Measurements from ENCODE around the gene TMEM44. TPM values are rescaled to one million over a fixed set of nuclear protein-coding genes. Genes with fewer than 3 reads are reported as not detected.

The TMEM44 gene
- total RNA-seq, 2 donors from 2014 or later: 40.1 to 43.2 TPM

DNA sequence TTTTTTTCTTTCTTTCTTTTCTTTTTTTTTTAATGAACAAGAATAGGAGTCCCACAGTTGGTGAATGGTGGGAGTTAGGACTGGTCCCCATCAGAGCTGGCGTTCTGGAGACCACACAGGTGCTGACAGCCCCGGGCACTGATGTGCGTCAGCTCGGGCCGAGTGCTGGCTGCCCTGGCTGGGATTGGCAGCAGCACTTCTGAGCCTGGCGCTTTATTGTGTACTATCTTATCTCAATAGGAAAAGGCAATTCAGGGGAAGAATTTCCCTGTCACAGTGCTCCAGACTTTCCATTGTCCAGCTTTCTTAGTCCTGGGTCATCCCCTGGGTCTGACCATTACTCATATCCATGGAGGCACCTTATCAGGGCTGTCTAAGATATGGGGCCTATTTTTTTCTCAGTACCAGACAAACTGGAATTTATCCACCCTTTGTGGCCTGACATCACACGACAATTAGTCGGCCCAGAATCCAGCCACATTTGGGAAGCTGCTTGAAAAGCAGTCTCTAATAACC, 54.1 kb downstream of the TMEM44 start:
- Histone ChIP-seq H3K9ac (ENCODE audit: low read depth in 2 of 2, low read length in 2 of 2) (no peak overlapping the region), H3K36me3 (no peaks in the 10 kb centered on the region), H3K27ac (no peak overlapping the region), H3K4me3 (no peak overlapping the region), H3K4me1 (no peaks in the 10 kb centered on the region), H3K9me3 (no peaks in the 10 kb centered on the region), H3K27me3 (no peaks in the 10 kb centered on the region)
- intact Hi-C loops (cut with DNase I): loop anchor here (10.0 kb wide), 1 partner anchor 244 kb away; no protein-coding TSS in a partner anchor
- TF ChIP-seq, protein P1, sequence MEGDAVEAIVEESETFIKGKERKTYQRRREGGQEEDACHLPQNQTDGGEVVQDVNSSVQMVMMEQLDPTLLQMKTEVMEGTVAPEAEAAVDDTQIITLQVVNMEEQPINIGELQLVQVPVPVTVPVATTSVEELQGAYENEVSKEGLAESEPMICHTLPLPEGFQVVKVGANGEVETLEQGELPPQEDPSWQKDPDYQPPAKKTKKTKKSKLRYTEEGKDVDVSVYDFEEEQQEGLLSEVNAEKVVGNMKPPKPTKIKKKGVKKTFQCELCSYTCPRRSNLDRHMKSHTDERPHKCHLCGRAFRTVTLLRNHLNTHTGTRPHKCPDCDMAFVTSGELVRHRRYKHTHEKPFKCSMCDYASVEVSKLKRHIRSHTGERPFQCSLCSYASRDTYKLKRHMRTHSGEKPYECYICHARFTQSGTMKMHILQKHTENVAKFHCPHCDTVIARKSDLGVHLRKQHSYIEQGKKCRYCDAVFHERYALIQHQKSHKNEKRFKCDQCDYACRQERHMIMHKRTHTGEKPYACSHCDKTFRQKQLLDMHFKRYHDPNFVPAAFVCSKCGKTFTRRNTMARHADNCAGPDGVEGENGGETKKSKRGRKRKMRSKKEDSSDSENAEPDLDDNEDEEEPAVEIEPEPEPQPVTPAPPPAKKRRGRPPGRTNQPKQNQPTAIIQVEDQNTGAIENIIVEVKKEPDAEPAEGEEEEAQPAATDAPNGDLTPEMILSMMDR (IDR thresholded peaks at IDR 0.05): no peak
- DNase-seq: no peak

DNA sequence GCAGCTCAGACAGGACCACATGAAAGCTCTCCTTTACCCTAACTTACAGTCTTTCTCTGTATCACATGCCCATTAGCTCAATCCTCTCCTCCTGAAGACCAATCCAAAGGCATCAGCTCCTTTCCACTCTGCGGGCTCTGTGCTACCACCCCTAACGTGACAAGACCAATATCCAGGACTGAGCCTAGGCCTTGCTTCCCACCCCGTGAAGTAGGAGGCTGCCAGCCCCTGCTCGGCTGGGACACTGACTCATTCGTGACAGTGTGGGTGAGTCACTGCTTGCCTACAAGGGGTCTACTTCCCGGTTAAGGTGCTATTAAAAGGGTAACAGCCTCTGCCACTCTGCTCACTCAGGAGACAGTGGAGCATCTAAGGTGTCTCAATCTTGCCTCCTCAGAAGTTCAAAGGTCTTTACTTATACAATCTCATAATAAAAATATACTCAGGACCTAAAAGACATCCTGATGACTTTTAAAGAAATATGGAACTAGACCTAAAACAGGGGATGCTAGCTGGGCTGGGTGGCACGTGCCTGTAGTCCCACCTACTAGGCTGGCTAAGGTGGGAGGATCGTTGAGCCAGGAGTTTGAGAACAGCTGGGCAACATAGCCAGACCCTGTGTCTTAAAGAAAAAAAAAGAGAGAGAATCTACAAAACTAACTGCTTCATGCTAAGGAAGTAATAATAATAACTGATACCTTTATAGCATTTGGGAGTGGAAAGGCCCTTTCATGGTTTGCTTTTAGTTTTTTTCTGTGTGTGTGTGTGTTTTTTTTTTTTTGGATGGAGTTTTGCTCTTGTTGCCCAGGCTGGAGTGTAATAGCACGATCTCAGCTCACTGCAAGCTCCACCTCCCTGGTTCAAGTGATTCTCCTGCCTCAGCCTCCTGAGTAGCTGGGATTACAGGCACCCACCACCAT, 55.0 kb downstream of the TMEM44 start:
- Histone ChIP-seq H3K4me1 (no peaks in the 10 kb centered on the region), H3K36me3 (no peaks in the 10 kb centered on the region), H3K4me3 (no peak overlapping the region), H3K9ac (ENCODE audit: low read depth in 2 of 2, low read length in 2 of 2) (no peak overlapping the region), H3K27me3 (no peaks in the 10 kb centered on the region), H3K9me3 (no peaks in the 10 kb centered on the region), H3K27ac (no peak overlapping the region)
- TF ChIP-seq, protein P1 (IDR thresholded peaks at IDR 0.05): no peak
- intact Hi-C loops (cut with DNase I): loop anchor here (10.0 kb wide), 1 partner anchor 243 kb away; no protein-coding TSS in a partner anchor
- DNase-seq: no peak

DNA sequence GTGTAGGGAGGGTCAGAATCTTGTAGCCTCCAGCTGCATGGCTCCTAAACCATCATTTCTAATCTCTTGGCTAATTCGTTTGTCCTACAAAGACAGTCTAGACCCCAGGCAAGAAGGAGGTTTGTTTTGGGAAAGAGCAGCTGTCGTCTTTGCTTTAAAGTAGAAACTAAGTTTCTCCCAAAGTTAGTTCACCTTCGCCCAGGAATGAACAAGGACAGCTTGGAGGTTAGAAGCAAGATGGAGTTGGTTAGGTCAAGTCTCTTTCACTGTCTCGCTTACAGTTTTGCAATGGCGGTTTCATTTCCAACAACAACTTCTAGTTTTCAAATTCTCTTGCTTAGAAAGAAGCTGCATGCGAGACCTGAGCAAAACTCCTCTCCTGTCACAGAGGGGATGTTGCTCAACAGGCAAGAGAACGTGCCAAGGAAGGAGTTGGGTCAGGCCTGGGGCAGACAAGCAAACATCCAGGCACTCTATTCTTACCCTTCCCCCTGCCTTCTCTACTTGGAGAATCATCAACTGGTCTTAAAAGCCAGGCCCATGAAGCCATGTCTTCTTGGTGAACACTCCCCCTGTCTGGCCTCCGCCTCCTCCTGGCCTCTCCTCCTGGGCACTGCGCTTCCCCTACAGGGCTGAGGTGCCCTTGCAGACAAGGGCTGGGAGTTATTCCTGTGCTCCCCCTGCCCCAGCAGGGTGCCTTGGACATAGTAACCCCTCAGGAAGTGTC, 57.6 kb downstream of the TMEM44 start:
- Histone ChIP-seq H3K9ac (ENCODE audit: low read depth in 2 of 2, low read length in 2 of 2) (no peak overlapping the region), H3K27me3 (no peaks in the 10 kb centered on the region), H3K27ac (no peak overlapping the region), H3K4me3 (no peak overlapping the region), H3K9me3 (no peaks in the 10 kb centered on the region), H3K36me3 (no peaks in the 10 kb centered on the region), H3K4me1 (no peaks in the 10 kb centered on the region)
- TF ChIP-seq, protein P1 (IDR thresholded peaks at IDR 0.05): no peak
- intact Hi-C loops (cut with DNase I): loop anchor here (10.0 kb wide), 1 partner anchor 241 kb away; no protein-coding TSS in a partner anchor
- no peak for DNase-seq

DNA sequence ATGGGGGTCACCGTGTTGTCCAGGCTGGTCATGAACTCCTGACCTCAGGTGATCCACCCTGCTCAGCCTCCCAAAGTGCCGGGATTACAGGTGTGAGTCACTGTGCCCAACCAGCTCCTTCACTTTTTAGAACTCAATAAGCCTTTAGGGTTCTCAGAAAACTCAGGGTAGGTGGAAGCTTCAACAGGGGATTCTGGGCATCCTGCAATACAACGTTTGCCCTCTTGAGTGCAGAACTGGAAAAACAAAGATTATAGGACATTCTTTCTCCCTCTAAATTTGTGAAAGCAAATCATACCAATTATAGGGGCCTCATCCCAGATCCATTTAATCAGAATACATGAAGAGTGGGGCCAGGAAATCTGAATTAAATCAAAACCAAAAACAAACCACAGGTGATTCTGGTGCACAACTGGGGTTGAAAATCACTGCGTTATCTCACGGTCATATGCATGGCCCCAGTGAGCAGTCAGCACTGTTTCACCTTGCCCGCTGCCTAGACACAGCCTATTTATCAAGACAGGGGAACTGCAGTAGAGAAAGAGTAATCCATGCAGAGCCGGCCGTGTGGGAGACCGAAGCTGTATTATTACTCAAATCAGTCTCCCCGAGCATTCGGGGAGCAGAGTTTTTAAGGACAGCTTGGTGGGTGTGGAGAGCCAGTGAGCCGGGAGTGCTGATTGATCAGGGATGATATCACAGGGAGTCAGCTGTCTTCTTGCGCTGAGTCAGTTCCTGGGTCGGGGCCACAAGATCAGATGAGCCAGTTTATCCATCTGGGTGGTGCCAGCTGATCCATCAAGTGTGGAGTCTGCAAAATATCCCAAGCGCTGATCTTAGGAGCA, 58.4 kb downstream of the TMEM44 start:
- Histone ChIP-seq H3K4me1 (no peaks in the 10 kb centered on the region), H3K4me3 (no peak overlapping the region), H3K27ac (no peak overlapping the region), H3K27me3 (no peaks in the 10 kb centered on the region), H3K9me3 (no peaks in the 10 kb centered on the region), H3K9ac (ENCODE audit: low read depth in 2 of 2, low read length in 2 of 2) (no peak overlapping the region), H3K36me3 (no peaks in the 10 kb centered on the region)
- intact Hi-C loops (cut with DNase I): loop anchor here (5.0 to 10.0 kb wide), 3 partner anchors 88 to 240 kb away; partner anchors contain the start of gene ATP13A3
- DNase-seq: no peak
- TF ChIP-seq, protein P1 (IDR thresholded peaks at IDR 0.05): no peak
